ENCODE measurements around the gene XRN2.

- no peak for TF ChIP-seq POLR2AphosphoS5 (IDR thresholded peaks at IDR 0.05; ENCODE audit: low read depth, low read length)
- no peak for TF ChIP-seq TAF1 (IDR thresholded peaks at IDR 0.05; ENCODE audit: borderline replicate concordance, low read depth, low read length)
- no peak for TF ChIP-seq POLR2A (IDR thresholded peaks at IDR 0.05; ENCODE audit: low read depth, low read length)
Observed at GRCh38 chr20:21308340-21308739, 5.2 kb downstream of the XRN2 start.
